ENCODE results near the gene ADRA2C. TPM values are rescaled to one million over a fixed set of nuclear protein-coding genes. Genes with fewer than 3 reads are reported as not detected.
A peak's percentile ranks its signal among the peaks of the same experiment; 100 is the strongest.

ADRA2C gene
- total RNA-seq (2022) (2.4 and 3.4 TPM in 2 replicates), Bru-seq, nascent RNA (not detected), BruChase-seq, experiment 1, labeled RNA remaining after a 6-hour chase (percentile 44 among the genes with signal in this experiment), BruChase-seq, experiment 2, labeled RNA remaining after a 2-hour chase (percentile 31 among the genes with signal in this experiment)
- long read RNA-seq, transcript ADRA2C-201 (1 exons, 2,129 nt), result major isoform, 6 of 6 reads
- long read RNA-seq, partial matches to known transcripts, result 0 of 6 reads
- long read RNA-seq, other reads (novel, unspliced or antisense), result 0 of 6 reads

DNA sequence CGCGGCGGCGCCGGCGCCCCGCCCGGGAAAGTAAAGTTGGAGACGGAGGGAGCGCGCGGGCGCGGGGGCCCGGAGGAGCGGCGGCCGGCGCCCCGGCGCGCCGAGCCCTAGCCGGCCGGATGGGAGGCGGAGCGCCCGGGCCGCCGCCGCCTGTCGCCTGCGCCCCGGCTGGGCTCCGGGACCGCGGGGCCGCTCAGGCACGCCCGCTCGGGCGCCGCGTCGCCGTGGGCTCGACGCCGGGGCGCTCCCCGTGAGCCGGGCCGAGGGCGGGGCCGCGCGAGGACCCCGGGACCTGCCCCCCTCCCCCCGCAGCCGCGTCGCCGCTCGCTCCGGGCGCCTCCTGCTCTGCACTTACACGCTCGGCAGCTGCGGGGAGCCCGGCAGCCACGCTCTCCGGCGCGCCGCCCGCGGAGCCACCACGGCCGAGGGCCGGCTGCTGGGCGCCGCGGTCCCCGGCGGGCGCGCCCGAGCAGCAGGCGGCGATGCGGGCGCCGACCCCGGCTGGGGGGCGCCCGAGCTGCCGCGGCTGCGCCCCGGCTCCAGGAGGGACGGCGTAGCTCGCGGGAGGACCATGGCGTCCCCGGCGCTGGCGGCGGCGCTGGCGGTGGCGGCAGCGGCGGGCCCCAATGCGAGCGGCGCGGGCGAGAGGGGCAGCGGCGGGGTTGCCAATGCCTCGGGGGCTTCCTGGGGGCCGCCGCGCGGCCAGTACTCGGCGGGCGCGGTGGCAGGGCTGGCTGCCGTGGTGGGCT is at the start of gene ADRA2C:
Gene ADRA2C, plus strand, starts transcription at position 350 of the 749 bp plus-strand sequence. Its CDS starts 222 bp downstream, at position 572.
- peak; percentile 46 for DNase-seq
- H3K9me3 Mint-ChIP-seq (ENCODE audit: low read depth, unreplicated experiment), result no peaks in the 10 kb centered on the region
- no TSS peak for BruUV-seq (replicated peaks)
- intact Hi-C loops (cut with micrococcal nuclease; ENCODE audit: unreplicated experiment), result no loop called here
- peak within 1 kb of the TSS; percentile 54 for H3K4me3 Mint-ChIP-seq (ENCODE audit: low read depth, unreplicated experiment)
- peaks cover 5% of the 10 kb centered on the region for H3K36me3 Mint-ChIP-seq (ENCODE audit: insufficient read depth, unreplicated experiment)
- no peak for TF ChIP-seq CTCF (IDR thresholded peaks at IDR 0.05; ENCODE audit: unreplicated experiment)
- H3K27ac Mint-ChIP-seq (ENCODE audit: unreplicated experiment), result no peak within 1 kb of the TSS
- H3K27me3 Mint-ChIP-seq (ENCODE audit: unreplicated experiment), result peaks cover 25% of the 10 kb centered on the region
- H3K4me1 Mint-ChIP-seq (ENCODE audit: low read depth, unreplicated experiment), result no peaks in the 10 kb centered on the region
- CTCF ChIA-PET, result interaction anchor here (1.2 to 1.6 kb wide), 2 partner anchors 20 to 114 kb away, joined by 4 to 11 read pairs; no protein-coding TSS in a partner anchor

DNA sequence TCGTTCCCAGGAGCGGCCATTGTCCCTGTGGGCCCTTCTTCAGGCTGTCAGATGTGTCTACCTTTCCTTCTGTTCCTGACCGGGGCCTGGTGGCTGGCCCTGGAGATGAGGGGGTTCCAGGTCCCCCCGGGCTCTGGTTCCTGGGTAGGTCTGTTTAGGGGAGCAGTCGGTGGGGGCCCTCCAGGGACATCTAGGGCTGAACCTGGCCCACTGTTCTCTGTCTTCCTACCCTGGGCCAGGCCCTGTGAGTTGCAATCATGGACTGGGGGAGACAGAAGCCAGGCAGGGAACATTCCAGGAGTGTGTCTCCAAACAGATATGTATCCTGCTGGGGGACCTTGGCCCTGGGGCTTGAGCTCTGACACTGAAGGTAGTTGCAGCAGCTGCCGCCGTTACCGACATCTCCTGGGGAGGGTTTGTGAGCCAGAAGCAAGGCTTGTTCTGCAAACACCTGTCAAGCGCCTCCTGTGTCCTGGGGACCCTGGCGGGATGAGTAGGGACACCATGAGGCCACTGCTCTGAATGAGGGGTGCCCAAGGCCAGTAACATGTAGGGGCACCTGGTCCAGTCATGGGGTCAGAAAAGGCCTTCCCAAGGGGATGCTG is 49.5 kb upstream of the ADRA2C start:
- peaks cover 60% of the 10 kb centered on the region for H3K27me3 Mint-ChIP-seq (ENCODE audit: unreplicated experiment)
- intact Hi-C loops (cut with micrococcal nuclease; ENCODE audit: unreplicated experiment), result no loop called here

DNA sequence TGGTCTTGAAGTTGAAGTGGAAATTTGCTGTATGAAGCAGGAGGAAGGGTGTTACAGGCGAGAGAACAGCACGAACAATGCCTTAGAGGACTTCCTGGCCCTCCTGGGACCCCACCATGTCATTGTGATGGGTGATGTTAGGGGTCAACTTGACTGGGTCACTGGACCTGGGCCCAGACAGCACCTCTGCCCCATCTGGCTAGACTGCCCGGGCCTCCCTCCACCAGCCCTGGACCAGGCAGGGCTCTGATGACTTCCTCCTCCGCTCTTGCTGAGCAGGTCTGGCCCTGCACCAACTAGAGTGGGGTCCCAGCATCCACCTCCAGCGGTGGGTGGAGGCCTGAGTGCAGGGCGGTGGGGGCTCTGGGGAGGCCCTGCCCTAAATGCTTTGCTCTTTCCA is 48.9 kb upstream of the ADRA2C start:
- intact Hi-C loops (cut with micrococcal nuclease; ENCODE audit: unreplicated experiment), result no loop called here
- H3K9me3 Mint-ChIP-seq (ENCODE audit: low read depth, unreplicated experiment), result peaks cover 9% of the 10 kb centered on the region
- H3K36me3 Mint-ChIP-seq (ENCODE audit: insufficient read depth, unreplicated experiment), result no peaks in the 10 kb centered on the region
- no peak overlapping the region for H3K4me3 Mint-ChIP-seq (ENCODE audit: low read depth, unreplicated experiment)
- peaks cover 64% of the 10 kb centered on the region for H3K27me3 Mint-ChIP-seq (ENCODE audit: unreplicated experiment)
- H3K27ac Mint-ChIP-seq (ENCODE audit: unreplicated experiment), result no peak overlapping the region
- BruUV-seq (replicated peaks), result no TSS peak
- no peak for TF ChIP-seq CTCF (IDR thresholded peaks at IDR 0.05; ENCODE audit: unreplicated experiment)
- DNase-seq, result no peak
- H3K4me1 Mint-ChIP-seq (ENCODE audit: low read depth, unreplicated experiment), result no peaks in the 10 kb centered on the region
- CTCF ChIA-PET, result no interaction called here

More for the DNA sequence above, 49.5 kb upstream of the ADRA2C start:
- Mint-ChIP-seq H3K4me3 (ENCODE audit: low read depth, unreplicated experiment) (no peak overlapping the region), H3K27ac (ENCODE audit: unreplicated experiment) (no peak overlapping the region), H3K9me3 (ENCODE audit: low read depth, unreplicated experiment) (peaks cover 9% of the 10 kb centered on the region), H3K4me1 (ENCODE audit: low read depth, unreplicated experiment) (no peaks in the 10 kb centered on the region), H3K36me3 (ENCODE audit: insufficient read depth, unreplicated experiment) (no peaks in the 10 kb centered on the region)
- no peak for DNase-seq
- CTCF ChIA-PET, result no interaction called here
- BruUV-seq (replicated peaks), result no TSS peak
- TF ChIP-seq CTCF (IDR thresholded peaks at IDR 0.05; ENCODE audit: unreplicated experiment), result no peak

DNA sequence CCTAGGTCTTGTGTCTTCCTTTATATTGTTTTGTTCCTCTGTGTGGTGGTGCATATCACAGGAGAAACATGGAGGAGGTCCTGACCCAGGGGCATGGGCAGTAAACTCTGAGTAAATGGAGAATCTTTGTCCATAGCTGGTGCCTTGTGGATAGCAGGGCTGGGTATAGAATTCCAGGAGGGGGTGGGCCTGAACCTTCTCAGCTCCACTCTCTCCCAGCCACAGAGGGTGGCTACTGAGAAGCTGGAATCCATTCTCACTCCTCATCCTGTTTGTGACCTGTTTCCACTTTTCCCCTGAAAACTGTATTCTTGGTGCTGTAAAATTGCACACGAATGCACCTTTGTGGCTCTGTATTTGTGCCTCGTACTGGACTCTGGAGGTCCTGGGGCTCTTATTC is 47.7 kb upstream of the ADRA2C start:
- H3K27ac Mint-ChIP-seq (ENCODE audit: unreplicated experiment), result no peak overlapping the region
- intact Hi-C loops (cut with micrococcal nuclease; ENCODE audit: unreplicated experiment), result no loop called here
- no peaks in the 10 kb centered on the region for H3K36me3 Mint-ChIP-seq (ENCODE audit: insufficient read depth, unreplicated experiment)
- H3K4me1 Mint-ChIP-seq (ENCODE audit: low read depth, unreplicated experiment), result no peaks in the 10 kb centered on the region
- no peak overlapping the region for H3K4me3 Mint-ChIP-seq (ENCODE audit: low read depth, unreplicated experiment)
- BruUV-seq (replicated peaks), result no TSS peak
- no peak for TF ChIP-seq CTCF (IDR thresholded peaks at IDR 0.05; ENCODE audit: unreplicated experiment)
- peaks cover 64% of the 10 kb centered on the region for H3K27me3 Mint-ChIP-seq (ENCODE audit: unreplicated experiment)
- CTCF ChIA-PET, result interaction anchor here (0.6 kb wide), 1 partner anchor 16 kb away, joined by 4 read pairs; no protein-coding TSS in a partner anchor
- DNase-seq, result no peak
- H3K9me3 Mint-ChIP-seq (ENCODE audit: low read depth, unreplicated experiment), result peaks cover 9% of the 10 kb centered on the region

Measured in Calu3 (cell line).